Tibial nerve (tissue), 4 donors: ENCODE data around the gene SF3A1.

ENCODE experiments used
- CTCF ChIP-seq, 5 experiments: fragments of 200-600 bp in 3 of 5; fragments of 450-650 bp in 2 of 5; sonication (generic) in 3 of 5; IDR thresholded peaks; one replicate each; pipeline ENCODE4 v1.5.1; 2016 to 2019; ENCODE audit warnings: antibody characterized with exemption in 5 of 5, mild to moderate bottlenecking in 3 of 5, moderate library complexity in 2 of 5
- EP300 ChIP-seq, 2 donors: sonication (generic); formaldehyde crosslinking; IDR thresholded peaks; one replicate each; pipeline ENCODE4 v1.6.1; 2017; ENCODE audit warnings: antibody characterized with exemption in 2 of 2, mild to moderate bottlenecking in 1 of 2
- POLR2A ChIP-seq, 2 donors: fragments of 450-650 bp; IDR thresholded peaks; one replicate each; pipeline ENCODE4 v1.6.1; 2017; ENCODE audit warnings: antibody characterized with exemption in 2 of 2, mild to moderate bottlenecking in 2 of 2, moderate library complexity in 2 of 2

GRCh38 chr22:30382340-30382739 lies 25.6 kb upstream of the SF3A1 start:
- no peak for TF ChIP-seq CTCF (IDR thresholded peaks at IDR 0.05)
- no peak for TF ChIP-seq POLR2A (IDR thresholded peaks at IDR 0.05)
- TF ChIP-seq EP300 (IDR thresholded peaks at IDR 0.05), result no peak
